GM23248 (cell line): ENCODE results near the gene NANP.

ENCODE experiments used
- EZH2 ChIP-seq: fragments of 200-600 bp; sonication (generic); IDR thresholded peaks from 2 replicates; pipeline ENCODE4 v1.6.1; 2018; ENCODE audit warnings: antibody characterized with exemption, mild to moderate bottlenecking; ENCODE audit not compliant: insufficient read depth, poor library complexity, severe bottlenecking
- EZH2phosphoT487 ChIP-seq: fragments of 200-600 bp; sonication (generic); IDR thresholded peaks from 2 replicates; pipeline ENCODE4 v1.6.1; 2018; ENCODE audit warnings: antibody characterized with exemption, moderate library complexity, mild to moderate bottlenecking, low read depth; ENCODE audit not compliant: insufficient read depth

GRCh38 chr20:25669826-25670422 is 46.1 kb upstream of the NANP start:
- no peak for TF ChIP-seq EZH2phosphoT487
- no peak for TF ChIP-seq EZH2
